ENCODE data around the gene CERS2.

- TF ChIP-seq CTCF (IDR thresholded peaks at IDR 0.05): no peak
- no peak for TF ChIP-seq POLR2A (IDR thresholded peaks at IDR 0.05)
Measured at GRCh38 chr1:151002051-151002450, 27.4 kb upstream of the CERS2 start.
